Panc1 (cell line): ENCODE data around the gene ZNF503. TPM values are rescaled to one million over a fixed set of nuclear protein-coding genes. Genes with fewer than 3 reads are reported as not detected.

Experiments used
- ATAC-seq: fragments of 200-7000 bp; cut with Tn5 transposase; 2 replicates; pipeline ENCODE4 v1.9.1; 2020; ENCODE audit warnings: mild to moderate bottlenecking, moderate library complexity
- BruUV-seq: library from RNA; stranded (reverse); fragments of 400-500 nt; replicated peaks from 2 replicates; lab custom pipeline; 2021; lab: Mats Ljungman, UMichigan
- CTCF ChIA-PET: fragments of 300-600 bp; sonication (Branson Sonifier 250); formaldehyde crosslinking; loops from one replicate; lab custom pipeline; 2022; ENCODE audit warnings: antibody characterized with exemption; lab: Charles Lee
- POLR2A ChIA-PET: fragments of 300-600 bp; sonication (Branson Sonifier 250); formaldehyde crosslinking; loops from one replicate; lab custom pipeline; 2022; ENCODE audit warnings: antibody characterized with exemption; lab: Charles Lee
- DNase-seq: peaks from one replicate; pipeline ENCODE4 v3.0.0-alpha.2; 2010; ENCODE audit warnings: low read depth, low spot score
- H3K27ac ChIP-seq: 2 replicates; pipeline ENCODE4 v1.5.1; 2011; ENCODE audit warnings: mild to moderate bottlenecking, low read length, inconsistent platforms
- H3K27me3 ChIP-seq: fragments of 200-500 bp; sonication (Bioruptor generic); 2 replicates; pipeline ENCODE4 v1.6.0; 2014; ENCODE audit warnings: low read length, inconsistent platforms; ENCODE audit not compliant: control insufficient read depth, insufficient read depth
- H3K36me3 ChIP-seq: fragments of 200-500 bp; sonication (Bioruptor generic); 2 replicates; pipeline ENCODE4 v1.5.1; 2014; ENCODE audit warnings: inconsistent platforms, mild to moderate bottlenecking, low read length, moderate library complexity; ENCODE audit not compliant: control insufficient read depth, insufficient read depth
- H3K4me1 ChIP-seq: 2 replicates; pipeline ENCODE4 v1.5.1; 2011; ENCODE audit warnings: inconsistent platforms, mild to moderate bottlenecking, low read length, moderate library complexity; ENCODE audit not compliant: control insufficient read depth, insufficient read depth
- H3K4me3 ChIP-seq, 2 experiments: 2 replicates each; pipeline ENCODE4 v1.5.1; 2011 to 2012; ENCODE audit warnings: low read depth in 2 of 2, low read length in 2 of 2, mild to moderate bottlenecking in 2 of 2, inconsistent platforms in 1 of 2, moderate library complexity in 1 of 2
- H3K9me3 ChIP-seq: fragments of 200-500 bp; sonication (Bioruptor generic); 2 replicates; pipeline ENCODE4 v1.5.1; 2014; ENCODE audit warnings: low read depth, mild to moderate bottlenecking, inconsistent platforms, low read length, moderate library complexity; ENCODE audit not compliant: control insufficient read depth, insufficient read depth
- CTCF ChIP-seq: fragments of 450-650 bp; IDR thresholded peaks from 2 replicates; pipeline ENCODE4 v1.5.1; 2017; ENCODE audit warnings: mild to moderate bottlenecking
- POLR2AphosphoS5 ChIP-seq: IDR thresholded peaks from 2 replicates; pipeline ENCODE4 v1.6.1; 2012; ENCODE audit warnings: mild to moderate bottlenecking, low read depth, low read length, moderate library complexity
- SIN3A ChIP-seq: IDR thresholded peaks from 2 replicates; pipeline ENCODE4 v1.6.1; 2012; ENCODE audit warnings: low read depth, mild to moderate bottlenecking, low read length, moderate library complexity, borderline replicate concordance; ENCODE audit not compliant: insufficient read depth
- TCF7L2 ChIP-seq: IDR thresholded peaks from 2 replicates; pipeline ENCODE4 v1.6.1; 2011; ENCODE audit warnings: mild to moderate bottlenecking, low read depth, low read length, inconsistent platforms
- in situ Hi-C: cut with HindIII; loops from 2 replicates; pipeline ENCODE4 v1.10.0; 2016; ENCODE audit warnings: low sequenced_read_pairs, low pct_unique_long_range_greater_than_20kb
- intact Hi-C: fragments of 100-400 bp; cut with micrococcal nuclease; formaldehyde crosslinking; loops from one replicate; pipeline ENCODE4 v1.10.0; 2022; ENCODE audit not compliant: unreplicated experiment
- total RNA-seq: library from RNA; stranded (reverse); gene quantifications from one replicate; pipeline ENCODE4 v1.2.1, GENCODE V29; 2021; ENCODE audit not compliant: unreplicated experiment

ZNF503 gene
- total RNA-seq, 1 experiment from 2014 or later: 10.4 TPM

DNA sequence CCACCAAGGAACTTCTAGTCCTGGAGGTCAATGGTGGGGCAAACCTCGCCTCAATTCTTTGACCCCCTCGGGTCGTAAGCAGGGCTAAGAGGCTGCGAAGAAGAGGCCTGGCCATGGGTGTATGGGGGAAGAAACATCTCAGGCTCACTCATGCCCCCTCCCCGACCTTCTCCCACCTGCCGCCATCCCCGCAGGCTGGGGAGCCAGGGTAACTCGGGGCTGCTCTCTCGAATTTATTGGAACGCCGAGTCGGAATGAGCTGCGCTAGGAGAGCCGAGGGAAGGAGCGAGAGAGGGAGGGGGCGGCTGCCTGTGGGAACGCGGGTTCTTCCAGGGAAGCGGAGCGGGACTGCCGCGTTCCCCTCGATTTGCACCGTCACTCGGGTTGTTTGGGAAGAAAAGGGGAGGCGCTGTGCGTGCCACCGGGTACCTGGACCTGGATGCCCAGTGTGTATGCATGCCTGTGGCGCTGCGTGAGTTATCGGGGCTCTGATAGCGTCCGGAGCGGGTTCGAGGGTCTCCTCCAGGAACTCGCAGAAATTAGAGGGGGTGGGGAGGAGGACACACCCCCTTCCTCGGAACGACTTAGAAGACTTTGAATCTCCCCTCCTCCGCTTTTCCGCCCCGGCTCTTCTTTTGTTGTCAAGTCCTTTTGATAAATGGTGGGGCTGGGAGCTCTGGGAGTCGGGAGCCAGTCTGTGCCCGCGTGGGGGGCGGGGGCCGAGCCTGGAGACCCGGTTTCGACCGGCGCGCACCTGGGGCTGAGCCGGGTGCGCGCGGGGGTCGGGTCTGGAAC lies 1.8 kb upstream of the ZNF503 start:
- peaks cover 26% of the 10 kb centered on the region for H3K27me3 ChIP-seq
- peak overlapping the region; percentile 61 for H3K4me3 ChIP-seq
- ChIA-PET POLR2A (no interaction called here), CTCF (interaction anchor here (0.7 kb wide), 1 partner anchor 198 kb away, joined by 5 read pairs; no protein-coding TSS in a partner anchor)
- peak overlapping the region; percentile 90 for H3K27ac ChIP-seq
- no TSS peak for BruUV-seq
- peaks cover 36% of the 10 kb centered on the region for H3K4me1 ChIP-seq
- DNase-seq: no peak
- H3K9me3 ChIP-seq: no peaks in the 10 kb centered on the region
- in situ Hi-C loops: no loop called here
- no peak for TF ChIP-seq CTCF
- 0 out of 2 replicates have a peak, but pooled peaks have one; percentile 55 for TF ChIP-seq SIN3A
- 0 out of 2 replicates have a peak, but pooled peaks have one; percentile 12 for TF ChIP-seq TCF7L2
- ATAC-seq: no peak
- intact Hi-C loops: loop anchor here (5.0 to 10.0 kb wide), 5 partner anchors 511 to 1584 kb away; no protein-coding TSS in a partner anchor
- H3K36me3 ChIP-seq: peaks cover 12% of the 10 kb centered on the region

DNA sequence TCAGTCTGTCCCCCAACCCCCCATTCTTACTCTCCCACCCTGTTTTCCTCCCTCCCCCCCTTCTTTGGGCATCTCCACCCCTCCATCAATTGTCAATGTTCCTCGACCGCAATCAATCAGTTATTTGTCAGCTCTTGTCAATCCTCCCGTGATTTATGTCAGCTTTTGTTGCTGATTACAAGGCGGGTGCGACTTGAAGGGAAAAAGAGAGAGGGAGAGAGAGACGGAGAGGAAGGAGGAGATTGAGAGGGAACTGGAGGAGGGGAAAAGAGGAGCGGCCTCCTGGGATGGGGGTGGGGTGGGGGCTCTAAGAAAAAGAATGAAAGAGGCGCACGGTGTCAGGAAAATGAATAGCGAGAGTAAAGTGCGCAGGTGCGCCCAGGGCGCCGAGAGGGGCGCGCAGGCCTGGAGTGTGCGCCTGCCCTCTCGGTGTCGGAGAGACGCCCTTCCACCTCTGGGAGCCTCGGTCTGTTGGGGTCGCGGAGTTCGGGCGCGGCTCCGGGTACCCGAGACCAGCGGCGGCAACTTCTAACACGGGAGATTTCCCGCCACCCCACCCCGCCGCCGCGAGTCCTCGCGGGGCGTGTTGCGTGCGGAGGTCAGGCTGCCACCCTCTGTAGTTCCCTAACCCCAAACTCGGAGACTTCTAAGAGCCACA lies 1.1 kb upstream of the ZNF503 start:
- BruUV-seq: no TSS peak
- peak; percentile 8 for ATAC-seq
- DNase-seq: no peak
- Histone ChIP-seq H3K9me3 (no peaks in the 10 kb centered on the region), H3K36me3 (peaks cover 12% of the 10 kb centered on the region), H3K27me3 (peaks cover 33% of the 10 kb centered on the region), H3K27ac (peak overlapping the region; percentile 90), H3K4me1 (peaks cover 33% of the 10 kb centered on the region), H3K4me3 (peak overlapping the region; percentile 61)
- intact Hi-C loops: loop anchor here (5.0 to 10.0 kb wide), 5 partner anchors 512 to 1585 kb away; no protein-coding TSS in a partner anchor
- TF ChIP-seq TCF7L2 (peak; percentile 76), POLR2AphosphoS5 (no peak)
- CTCF ChIA-PET: interaction anchor here (0.5 kb wide), 1 partner anchor 12 kb away, joined by 12 read pairs; no protein-coding TSS in a partner anchor
- in situ Hi-C loops: no loop called here
- POLR2A ChIA-PET: no interaction called here

DNA sequence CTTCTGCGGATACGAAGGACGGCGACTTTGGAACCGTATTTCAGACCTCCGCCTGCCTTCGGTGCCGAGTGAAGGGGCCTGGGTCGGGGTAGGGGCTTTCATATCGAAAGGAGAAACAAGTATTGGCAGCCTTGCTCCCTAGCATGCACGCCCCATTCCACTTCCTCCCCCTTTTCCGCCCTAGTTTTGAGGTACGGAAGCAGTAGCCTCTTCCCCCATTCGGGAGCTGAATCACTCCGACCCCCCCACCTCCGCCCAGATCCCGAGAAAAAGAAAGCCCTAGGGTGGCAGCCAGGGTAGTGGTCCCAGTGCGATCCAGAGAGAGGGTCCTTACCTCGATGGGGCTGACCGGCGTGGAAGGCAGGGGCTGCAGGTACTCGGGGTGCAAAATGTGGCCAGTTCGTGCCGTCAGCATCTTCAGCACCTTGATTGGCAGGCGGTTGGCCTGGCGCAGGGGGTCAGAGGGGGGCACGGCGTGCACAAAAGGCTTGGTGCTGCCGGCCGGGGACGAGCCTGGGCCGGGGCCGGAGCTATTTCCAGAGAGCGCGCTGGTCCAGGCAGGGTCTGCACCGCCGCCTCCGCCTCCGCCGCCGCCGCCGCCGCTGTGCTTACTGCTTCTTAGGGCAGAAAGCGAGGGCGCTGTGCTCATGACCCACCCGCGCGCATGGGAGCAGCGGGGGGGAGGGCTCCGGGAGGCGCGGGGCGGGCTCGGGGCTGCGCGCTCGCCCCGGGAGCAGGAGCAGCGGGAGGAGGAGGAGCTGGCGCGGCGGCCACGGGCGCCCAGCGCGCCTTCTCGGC lies 594 bp downstream of the ZNF503 start:
- ATAC-seq (peak; percentile 2), DNase-seq (no peak)
- Histone ChIP-seq H3K27me3 (peaks cover 27% of the 10 kb centered on the region), H3K4me3 (peak overlapping the region; percentile 61), H3K36me3 (peaks cover 12% of the 10 kb centered on the region), H3K9me3 (no peaks in the 10 kb centered on the region), H3K4me1 (peaks cover 21% of the 10 kb centered on the region), H3K27ac (peak overlapping the region; percentile 66)
- TF ChIP-seq CTCF: peak; percentile 26; the same call in 1 of the 2 replicates
- TF ChIP-seq TCF7L2: no peak
- BruUV-seq: no TSS peak
- CTCF ChIA-PET: interaction anchor here (0.6 kb wide), 1 partner anchor 155 kb away, joined by 3 read pairs; no protein-coding TSS in a partner anchor
- intact Hi-C loops (loop anchor here (5.0 to 10.0 kb wide), 5 partner anchors 514 to 1586 kb away; no protein-coding TSS in a partner anchor), in situ Hi-C loops (no loop called here)
- POLR2A ChIA-PET: no interaction called here
